Vagina (tissue), 2 donors: ENCODE results near the gene RBM17. TPM values are rescaled to one million over a fixed set of nuclear protein-coding genes. Genes with fewer than 3 reads are reported as not detected.

Source experiments
- microRNA-seq: library from miRNA; unstranded; fragments of <30 nt; microRNA quantifications from one replicate; pipeline ENCODE4, GENCODE V29; 2017; ENCODE audit warnings: borderline number of aligned reads, borderline replicate concordance
- small RNA-seq: library from RNA; depleted of rRNA; stranded (forward); fragments of <200 nt; gene quantifications from one replicate; pipeline ENCODE3, GENCODE V24; 2016
- total RNA-seq: library from RNA; depleted of rRNA; stranded (reverse); fragments of >200 nt; gene quantifications from one replicate; pipeline ENCODE4 v1.2.3, GENCODE V29; 2016

RBM17 gene
- total RNA-seq, 1 donor from 2014 or later = 50.6 TPM

Small RNA genes within 50 kb of the gene (microRNA-seq; reads per million reads assigned to microRNA genes)
- not detected for gene MIR3155A
- not detected for gene MIR3155B

Small RNA genes within 50 kb of the gene (small RNA-seq; reads per million reads assigned to genes)
- not detected for gene MIR3155A

Other genes with a start within 250 kb of the RBM17 start
- 17.7 TPM for gene ANKRD16, start 199.1 kb upstream of the RBM17 start, total RNA-seq
- 108 TPM for gene FBH1, start 198.8 kb upstream of the RBM17 start, total RNA-seq
- gene IL15RA, start 111.5 kb upstream of the RBM17 start, total RNA-seq = 41.0 TPM
- gene IL2RA, start 26.7 kb upstream of the RBM17 start, total RNA-seq = not detected
- gene PFKFB3, start 113.9 kb downstream of the RBM17 start, total RNA-seq = 43.2 TPM